Stimulated activated CD4-positive, alpha-beta T cell treated with anti-CD3 and anti-CD28 coated beads, TNF-alpha, amount 100 ng/mL, for 4 hours (primary cell): ENCODE data around the gene ITGA3.

ENCODE experiments used
- DNase-seq, 3 experiments: peaks; one replicate each; pipeline ENCODE4 v3.0.0-alpha.2; 2020; ENCODE audit warnings: low read depth in 3 of 3

Gene ITGA3

DNA sequence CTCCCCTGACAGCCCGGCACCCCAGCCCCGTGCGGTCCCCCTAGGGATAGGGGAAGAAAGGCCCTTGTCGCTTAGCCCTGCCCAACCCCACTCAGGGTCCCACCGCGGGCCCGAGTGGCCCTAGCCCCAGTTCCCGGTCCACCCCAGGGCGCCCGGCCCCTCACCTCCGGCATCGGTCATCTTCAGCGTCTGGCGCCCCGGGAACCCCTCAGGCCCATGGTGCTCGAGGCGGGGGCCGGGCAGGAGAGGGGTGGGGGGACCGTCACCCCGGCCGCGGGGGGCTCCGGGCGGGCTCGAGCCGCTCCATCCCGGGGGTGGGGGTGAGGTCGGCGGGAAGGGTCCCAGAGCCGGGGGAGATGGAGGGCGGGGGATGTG is 73.4 kb downstream of the ITGA3 start:
- no peak for DNase-seq

DNA sequence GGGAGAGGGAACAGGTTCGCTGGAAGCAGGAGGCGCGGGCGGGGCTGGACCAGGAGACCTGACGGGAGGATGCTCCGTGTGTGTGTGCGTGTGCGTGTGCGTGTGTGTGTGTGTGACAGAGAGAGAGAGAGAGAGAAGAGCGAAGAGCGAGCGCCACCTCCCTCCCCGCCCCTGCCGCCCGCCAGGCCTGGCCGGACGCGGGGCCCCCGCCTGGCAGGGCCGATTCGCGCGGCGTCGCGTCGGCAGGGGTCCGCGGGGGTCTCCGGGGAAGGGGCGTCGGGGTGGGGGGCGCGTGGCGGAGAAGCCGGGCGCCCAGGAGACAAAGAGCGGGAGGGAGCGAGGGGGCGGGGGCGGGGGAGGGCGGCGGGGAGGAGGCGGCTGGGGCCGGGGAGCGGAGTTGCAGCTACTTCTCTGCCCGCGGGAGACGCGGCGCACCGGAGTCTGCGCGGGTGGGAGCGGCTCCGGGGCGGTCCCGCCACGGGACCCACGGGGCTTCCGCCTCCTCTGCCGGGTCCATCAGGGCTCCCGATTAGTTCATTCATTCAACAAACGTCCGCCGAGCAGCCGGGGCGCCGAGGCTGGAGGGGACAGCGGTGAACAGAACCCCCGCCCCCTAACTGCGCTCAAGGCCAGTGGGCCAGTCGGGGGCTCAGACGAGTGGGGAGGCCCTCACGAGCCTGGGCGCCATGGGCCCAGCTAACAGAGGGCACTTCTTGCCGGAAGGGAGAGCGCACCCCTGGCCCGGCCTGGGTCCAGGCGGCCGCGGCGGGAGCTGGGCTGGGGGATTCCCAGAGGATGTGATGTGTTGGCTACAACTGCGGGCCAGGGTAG is 74.0 kb downstream of the ITGA3 start, which contains the start of gene SAMD14:
Gene SAMD14 (minus strand): TSS at position 433 of the 831 bp plus-strand sequence. CDS start 5,201 bp downstream, outside the sequence.
- DNase-seq: no peak

DNA sequence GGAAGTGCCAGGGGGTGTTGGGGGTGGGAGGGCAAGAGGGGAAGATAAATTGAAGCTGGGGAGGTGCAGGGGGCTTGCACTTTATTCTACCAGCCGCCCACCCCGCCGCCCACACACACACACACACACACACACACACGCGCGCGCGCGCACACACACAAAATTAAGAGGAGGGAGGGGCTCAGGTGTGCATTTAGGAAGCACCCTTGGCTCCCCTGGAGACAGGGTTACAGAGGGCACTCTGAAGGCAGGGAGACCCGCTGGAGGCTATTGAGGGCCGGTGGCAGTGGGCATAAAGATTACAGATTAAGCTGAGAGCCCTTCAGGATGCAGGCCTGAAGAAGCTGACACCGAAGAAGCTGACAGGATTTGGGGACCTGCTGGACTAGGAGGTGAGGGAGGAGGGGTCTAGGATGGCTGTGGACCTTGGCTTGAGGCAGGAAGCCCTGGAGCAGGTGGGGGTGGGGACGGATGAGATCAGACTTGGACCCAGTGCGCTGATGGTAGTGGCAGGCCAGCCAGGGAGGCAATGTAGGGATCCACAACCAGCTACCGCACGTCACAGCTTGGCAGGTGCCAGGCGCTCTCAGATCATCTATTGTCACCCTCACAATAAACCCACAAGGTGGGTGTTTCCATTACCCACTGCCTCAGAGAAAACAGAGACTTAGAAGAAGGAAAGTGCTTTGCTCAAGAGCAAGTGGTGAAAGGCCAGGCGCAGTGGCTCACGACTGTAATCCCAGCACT is 74.8 kb downstream of the ITGA3 start:
- DNase-seq: no peak

DNA sequence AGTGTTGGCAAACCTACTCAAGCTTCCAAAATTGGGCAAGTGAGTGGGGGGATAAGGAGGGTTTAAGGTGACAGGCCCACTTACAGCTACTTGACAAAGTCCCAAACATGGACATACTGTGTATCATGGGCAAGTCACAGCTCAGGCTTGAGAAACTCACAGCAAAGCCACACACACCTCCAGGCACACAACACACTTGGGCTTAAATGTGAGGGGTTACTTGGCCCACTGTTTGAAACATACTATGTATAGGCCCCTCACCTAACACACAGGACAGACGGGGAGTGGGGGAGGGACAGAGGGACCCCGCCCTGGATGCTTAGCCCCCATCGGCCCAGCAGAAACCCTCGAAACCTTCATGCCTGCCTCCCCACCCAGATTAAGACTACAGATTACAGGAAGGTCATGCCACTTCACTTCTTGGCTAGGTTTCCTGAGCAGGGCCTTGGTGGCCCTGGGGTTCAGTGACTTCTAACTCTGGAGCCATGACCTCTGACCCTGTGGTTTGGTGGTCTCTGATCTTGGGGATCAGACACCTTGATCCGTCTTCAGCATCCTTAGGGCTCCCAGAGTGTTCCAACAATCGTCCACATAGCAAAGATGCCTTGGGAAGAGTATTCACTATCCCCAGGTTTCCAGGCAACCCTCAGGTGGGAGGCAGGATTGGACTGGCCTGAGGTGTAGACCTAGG is 76.3 kb downstream of the ITGA3 start:
- no peak for DNase-seq

DNA sequence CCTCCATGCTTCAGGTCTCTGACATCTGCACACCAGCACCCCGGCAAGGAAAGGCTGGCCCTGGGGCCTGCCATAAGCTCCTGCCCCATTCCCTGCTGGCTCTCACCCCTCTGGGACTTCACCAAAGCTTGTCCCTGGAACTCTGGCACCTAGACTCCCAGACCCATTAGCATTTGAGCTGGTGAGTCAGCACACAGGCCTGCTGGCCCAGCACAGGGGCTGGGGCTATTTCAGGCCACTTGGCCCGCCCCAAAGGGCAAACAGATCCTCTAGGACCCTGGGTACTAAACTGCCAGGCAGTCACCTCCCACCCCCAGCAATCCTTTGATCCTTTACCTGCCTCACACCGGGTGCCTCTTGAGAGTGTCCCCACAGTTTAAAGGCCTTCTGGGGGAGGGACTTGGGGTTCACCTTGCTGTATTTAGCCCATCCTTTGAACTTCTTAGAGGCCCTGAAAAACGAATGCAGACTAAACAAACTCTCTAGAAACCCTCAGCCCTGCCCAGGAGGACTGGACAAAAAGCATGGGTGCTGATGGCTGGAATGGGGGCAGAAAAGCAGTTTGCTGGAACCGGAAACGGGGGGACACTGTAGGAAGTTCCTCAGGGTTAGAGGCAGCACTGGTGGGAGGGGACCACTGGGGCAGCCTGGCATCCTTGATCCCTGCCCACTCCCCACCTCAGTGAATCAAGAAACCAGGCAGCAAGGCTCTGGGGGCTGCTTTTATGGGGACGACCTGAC is 77.3 kb downstream of the ITGA3 start:
- no peak for DNase-seq

DNA sequence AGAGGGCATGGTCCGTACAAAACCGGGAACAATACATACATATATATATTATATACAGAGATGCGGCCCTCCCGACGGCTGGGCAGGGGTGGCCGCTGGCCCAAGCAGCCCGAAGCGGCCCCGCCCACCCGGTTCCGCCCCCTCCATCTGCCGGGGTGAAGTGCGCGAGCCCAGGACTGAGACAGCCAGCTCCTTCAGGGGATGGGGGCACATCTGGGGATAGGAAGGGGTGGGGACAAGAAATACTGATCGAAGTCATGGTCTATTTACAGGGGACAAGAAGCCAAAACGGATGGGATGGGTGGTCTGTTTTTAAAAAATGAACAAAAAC is 77.8 kb downstream of the ITGA3 start:
- DNase-seq: no peak

DNA sequence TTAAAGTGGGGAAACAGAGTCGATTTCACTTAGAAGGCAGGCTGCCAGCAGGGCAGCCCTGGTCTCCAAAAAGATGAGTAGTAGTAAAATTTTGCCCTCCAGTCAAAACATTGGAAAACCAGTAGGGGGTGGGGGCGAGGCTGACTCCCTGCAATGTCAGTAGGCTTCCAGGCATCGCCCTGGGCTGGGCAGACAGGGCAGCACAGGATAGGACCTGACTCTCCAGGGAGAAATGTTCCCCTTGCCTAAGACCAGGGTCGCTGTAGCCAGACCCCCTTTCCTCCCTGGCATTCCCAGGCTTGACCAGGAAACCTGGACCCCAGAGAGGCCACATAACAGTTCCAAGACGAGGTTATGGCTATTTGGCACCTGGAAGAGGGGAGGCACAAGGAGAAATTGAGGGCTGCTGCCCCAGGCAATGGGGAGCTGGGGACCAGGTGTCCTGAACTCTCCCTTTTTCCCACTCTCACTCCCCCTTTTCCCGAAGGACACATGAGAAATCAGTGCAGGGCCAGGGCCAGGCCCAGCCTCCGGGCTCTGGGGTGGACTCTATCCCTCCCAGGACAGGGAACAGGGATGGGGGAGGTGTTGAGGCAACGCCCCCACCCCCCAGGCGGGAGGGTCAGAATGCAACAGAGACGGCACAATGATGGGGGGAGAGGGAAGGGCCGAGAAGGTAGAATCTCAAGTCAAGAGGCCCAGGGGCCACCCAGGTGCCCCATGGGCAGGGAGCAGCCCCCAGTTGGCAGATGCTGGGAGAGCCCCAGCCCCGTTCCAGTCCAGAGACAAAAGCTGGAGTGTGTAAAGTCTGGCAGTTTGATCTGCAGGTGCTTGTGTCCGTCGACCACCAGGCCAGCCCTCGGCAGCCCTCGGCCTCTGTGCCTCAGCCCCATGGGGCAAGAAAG is 78.5 kb downstream of the ITGA3 start:
- DNase-seq: no peak

DNA sequence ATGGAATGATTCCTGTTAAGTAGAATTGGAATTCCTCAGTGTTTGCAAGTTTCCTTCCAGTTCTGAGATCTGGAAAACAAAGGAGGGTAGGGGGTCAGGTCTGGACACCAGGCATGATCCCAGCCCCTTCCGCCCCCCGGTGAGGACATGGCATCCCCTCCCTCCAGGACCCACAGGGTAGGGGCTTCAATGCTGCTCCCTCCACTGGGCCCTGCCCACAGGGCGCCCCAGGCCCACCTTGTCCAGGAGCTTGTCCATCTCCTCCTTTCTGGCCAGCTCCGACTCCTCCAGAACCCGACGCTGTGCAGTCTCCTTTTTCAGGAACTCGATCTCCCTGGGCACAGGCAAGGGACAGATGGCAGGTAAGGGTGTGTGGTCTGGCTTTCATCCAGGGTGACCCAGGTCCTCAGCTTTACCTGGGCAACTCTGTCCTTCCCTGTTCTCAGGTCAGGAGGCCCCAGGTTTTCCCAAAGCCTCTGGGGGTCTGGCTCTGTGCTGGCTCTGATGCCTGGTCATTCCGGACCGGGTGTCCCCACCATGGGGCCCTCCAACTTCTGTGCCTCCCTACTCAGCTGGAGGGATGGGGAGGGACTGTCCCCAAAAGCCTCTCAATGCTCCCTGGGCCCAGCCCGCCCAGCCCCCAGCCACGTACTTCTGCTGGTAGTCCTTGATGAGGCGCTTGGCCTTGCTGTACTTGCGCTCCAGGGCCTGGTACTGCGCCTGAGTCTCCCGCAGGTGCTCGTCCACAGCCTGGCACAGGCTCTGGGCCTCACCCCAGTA is 79.6 kb downstream of the ITGA3 start:
- no peak for DNase-seq

DNA sequence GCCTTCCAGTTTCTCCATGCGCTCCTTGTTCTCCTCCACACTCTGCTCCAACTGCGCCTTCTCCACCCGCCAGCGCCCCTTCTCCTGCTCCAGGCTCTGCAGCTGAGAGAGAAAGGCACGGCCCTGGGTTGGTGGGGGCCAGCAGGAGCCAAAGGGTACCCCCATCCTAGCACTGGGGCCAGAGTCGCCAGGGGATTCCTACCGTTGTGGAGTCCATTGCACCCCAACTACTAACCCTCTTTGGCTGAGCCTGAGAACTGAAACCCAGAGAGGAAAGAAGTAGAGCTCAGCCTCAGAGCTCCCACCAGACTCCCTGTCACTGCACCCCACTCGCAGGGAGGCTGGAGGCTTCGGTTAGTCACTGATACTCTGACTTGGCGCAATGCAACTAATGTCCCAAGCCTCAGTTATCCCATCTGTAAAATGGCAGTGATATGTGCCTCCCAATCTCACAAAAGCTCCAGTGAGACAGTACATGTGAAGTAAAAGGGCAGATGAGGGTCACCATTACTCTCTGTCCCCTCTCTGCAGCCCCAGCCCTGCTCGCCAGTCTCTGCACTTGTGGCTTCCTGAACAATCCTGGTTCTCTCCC is 80.3 kb downstream of the ITGA3 start:
- no peak for DNase-seq

DNA sequence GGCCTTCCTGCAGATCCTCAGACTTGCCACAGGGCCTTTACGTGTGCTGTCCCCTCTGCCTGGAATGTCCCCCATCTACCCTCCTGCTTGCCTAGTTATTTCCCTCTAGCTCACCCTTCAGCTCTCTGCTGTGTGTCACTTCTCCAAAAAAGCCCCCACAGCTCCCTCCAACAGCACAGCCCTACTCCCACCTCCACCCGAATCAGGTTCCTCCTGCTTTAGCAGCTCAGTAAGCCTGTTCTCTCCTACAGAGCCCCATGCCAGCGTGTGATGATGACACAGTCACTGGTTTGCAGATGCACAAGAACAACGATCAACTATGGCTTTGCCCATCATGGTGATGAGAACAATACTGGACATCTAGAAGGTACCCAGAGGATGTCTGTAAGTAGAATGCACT is 81.1 kb downstream of the ITGA3 start:
- no peak for DNase-seq

DNA sequence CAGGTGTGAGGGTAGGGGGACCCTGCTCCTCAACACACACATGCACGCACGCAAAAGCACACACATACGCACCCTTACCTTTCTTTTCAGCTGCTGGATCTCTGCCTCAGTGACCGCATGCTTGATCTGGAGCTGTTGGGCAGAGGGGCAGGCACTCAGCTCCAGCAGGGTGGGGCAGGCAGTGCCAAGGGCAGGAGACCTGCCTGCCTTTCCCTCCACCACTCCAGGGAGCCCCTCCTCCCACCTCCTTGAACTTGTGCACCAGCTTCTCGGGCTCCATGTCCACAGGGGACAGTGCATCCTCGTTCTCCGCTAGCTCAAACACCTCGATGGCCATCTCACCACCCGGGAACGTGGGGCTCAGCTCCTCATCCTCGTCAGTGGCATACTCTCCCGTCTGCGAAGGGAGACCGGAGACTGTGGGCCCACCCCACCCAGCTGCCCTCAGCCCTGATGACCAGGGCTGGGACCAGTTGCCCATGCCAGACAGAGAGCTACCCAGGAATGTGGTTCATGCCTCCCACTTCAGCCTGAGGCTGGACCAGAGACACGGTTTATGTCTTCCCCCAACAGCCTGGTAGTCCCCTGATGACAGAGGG is 83.4 kb downstream of the ITGA3 start:
- DNase-seq: no peak
